Liver (tissue), 3 donors: ENCODE results near the gene FADS2.

ENCODE experiments used
- CTCF ChIP-seq: fragments of 150-350 bp; IDR thresholded peaks from 2 replicates; pipeline ENCODE4 v1.5.1; 2017; ENCODE audit warnings: improper control_type of control experiment, low read depth, low read length; ENCODE audit not compliant: missing input control
- EGR1 ChIP-seq, 2 donors: IDR thresholded peaks; 2 replicates each; pipeline ENCODE4 v1.6.1; 2016 to 2018; ENCODE audit warnings: antibody characterized with exemption in 2 of 2, low read depth in 2 of 2
- FOXA1 ChIP-seq: IDR thresholded peaks from 2 replicates; pipeline ENCODE4 v1.6.1; 2016; ENCODE audit warnings: antibody characterized with exemption
- FOXA2 ChIP-seq: IDR thresholded peaks from 2 replicates; pipeline ENCODE4 v1.6.1; 2016; ENCODE audit warnings: antibody characterized with exemption
- GABPA ChIP-seq, 2 donors: IDR thresholded peaks in 1 of 2; conservative IDR thresholded peaks in 1 of 2; 2 replicates each; pipeline ENCODE4 v1.6.1; 2016; ENCODE audit warnings: antibody characterized with exemption in 2 of 2, mild to moderate bottlenecking in 1 of 2, moderate library complexity in 1 of 2
- HNF4G ChIP-seq: IDR thresholded peaks from 2 replicates; pipeline ENCODE4 v1.6.1; 2016; ENCODE audit warnings: antibody characterized with exemption
- MAX ChIP-seq: IDR thresholded peaks from 2 replicates; pipeline ENCODE4 v1.6.1; 2016; ENCODE audit warnings: antibody characterized with exemption
- RAD21 ChIP-seq, 2 donors: IDR thresholded peaks; 2 replicates each; pipeline ENCODE4 v1.6.1; 2016; ENCODE audit warnings: antibody characterized with exemption in 2 of 2, mild to moderate bottlenecking in 2 of 2
- REST ChIP-seq: IDR thresholded peaks from 2 replicates; pipeline ENCODE4 v1.6.1; 2016; ENCODE audit warnings: antibody characterized with exemption, mild to moderate bottlenecking
- SP1 ChIP-seq: IDR thresholded peaks from 2 replicates; pipeline ENCODE4 v1.6.1; 2018; ENCODE audit warnings: antibody characterized with exemption, mild to moderate bottlenecking
- TAF1 ChIP-seq: conservative IDR thresholded peaks from 2 replicates; pipeline ENCODE4 v1.6.1; 2016; ENCODE audit warnings: antibody characterized with exemption, mild to moderate bottlenecking
- YY1 ChIP-seq: IDR thresholded peaks from 2 replicates; pipeline ENCODE4 v1.6.1; 2016; ENCODE audit warnings: antibody characterized with exemption, mild to moderate bottlenecking
- ZBTB33 ChIP-seq: IDR thresholded peaks from 2 replicates; pipeline ENCODE4 v1.6.1; 2016; ENCODE audit warnings: antibody characterized with exemption
- donor health status: healthy.
- donor health status: healthy.

GRCh38 chr11:61913699-61914395 lies 85.7 kb downstream of the FADS2 start:
- TF ChIP-seq CTCF (no peak), RAD21 (IDR thresholded peaks at IDR 0.05) (no peak), SP1 (no peak), REST (no peak), FOXA1 (no peak), TAF1 (no peak), YY1 (no peak), EGR1 (IDR thresholded peaks at IDR 0.05; ENCODE audit: low read depth in 2 of 2) (no peak), ZBTB33 (no peak), GABPA (IDR thresholded peaks at IDR 0.05 in 1 of 2, conservative IDR thresholded peaks at IDR 0.05 in 1 of 2) (no peak), HNF4G (no peak), FOXA2 (no peak), MAX (no peak)
